Erythroblast (primary cell): Measurements from ENCODE around the gene PRDM11.

Source experiments
- DNase-seq, 2 experiments: peaks; one replicate each; lab custom pipeline; 2025; lab: John Stamatoyannopoulos, UW
- GATA1 ChIP-seq: IDR thresholded peaks from 2 replicates; pipeline ENCODE4 v1.6.1; 2011; ENCODE audit warnings: low read depth, mild to moderate bottlenecking, control low read depth, low read length, moderate library complexity
- POLR2A ChIP-seq: IDR thresholded peaks from 2 replicates; pipeline ENCODE4 v1.6.1; 2011; ENCODE audit warnings: mild to moderate bottlenecking, low read length

The PRDM11 gene

GRCh38 chr11:45157247-45158209, 11.1 kb downstream of the PRDM11 start:
- TF ChIP-seq POLR2A, result no peak
- no peak for TF ChIP-seq GATA1
- DNase-seq, result no peak

GRCh38 chr11:45158210-45158731, 11.8 kb downstream of the PRDM11 start:
- no peak for TF ChIP-seq GATA1
- no peak for TF ChIP-seq POLR2A
- DNase-seq, result peak; percentile 77 to 78

- no peak for TF ChIP-seq POLR2A
- TF ChIP-seq GATA1, result no peak
- no peak for DNase-seq
These were observed 12.6 kb downstream of the PRDM11 start for GRCh38 chr11:45158891-45159605.

GRCh38 chr11:45159781-45160365, 13.4 kb downstream of the PRDM11 start:
- TF ChIP-seq GATA1, result no peak
- no peak for TF ChIP-seq POLR2A
- DNase-seq, result no peak

- TF ChIP-seq GATA1, result no peak
- TF ChIP-seq POLR2A, result no peak
- DNase-seq, result no peak
These were observed 15.0 kb downstream of the PRDM11 start for GRCh38 chr11:45161252-45162063.

- DNase-seq, result no peak
- TF ChIP-seq POLR2A (no peak), GATA1 (no peak)
These were observed 15.6 kb downstream of the PRDM11 start for GRCh38 chr11:45162064-45162375.

- DNase-seq, result no peak
- no peak for TF ChIP-seq POLR2A
- no peak for TF ChIP-seq GATA1
These were observed 16.8 kb downstream of the PRDM11 start for GRCh38 chr11:45162916-45163879.

GRCh38 chr11:45163956-45164575, 17.6 kb downstream of the PRDM11 start:
- TF ChIP-seq GATA1 (no peak), POLR2A (no peak)
- DNase-seq, result no peak

GRCh38 chr11:45165386-45165785, 18.9 kb downstream of the PRDM11 start:
- DNase-seq, result no peak

GRCh38 chr11:45165806-45166603, 19.6 kb downstream of the PRDM11 start:
- DNase-seq, result no peak
- TF ChIP-seq GATA1 (no peak), POLR2A (no peak)

More at GRCh38 chr11:45165386-45165785, 18.9 kb downstream of the PRDM11 start:
- TF ChIP-seq POLR2A, result no peak
- no peak for TF ChIP-seq GATA1

GRCh38 chr11:45166604-45166897, 20.1 kb downstream of the PRDM11 start:
- TF ChIP-seq POLR2A, result no peak
- TF ChIP-seq GATA1, result no peak
- no peak for DNase-seq
